C4-2B (cell line): ENCODE measurements around the gene GRID1.

Source experiments
- CTCF ChIP-seq: fragments of 450-650 bp; conservative IDR thresholded peaks from 2 replicates; pipeline ENCODE4 v1.5.1; 2017; ENCODE audit warnings: mild to moderate bottlenecking
- ZFX ChIP-seq: fragments of 450-650 bp; IDR thresholded peaks from 2 replicates; pipeline ENCODE4 v1.6.1; 2017

DNA sequence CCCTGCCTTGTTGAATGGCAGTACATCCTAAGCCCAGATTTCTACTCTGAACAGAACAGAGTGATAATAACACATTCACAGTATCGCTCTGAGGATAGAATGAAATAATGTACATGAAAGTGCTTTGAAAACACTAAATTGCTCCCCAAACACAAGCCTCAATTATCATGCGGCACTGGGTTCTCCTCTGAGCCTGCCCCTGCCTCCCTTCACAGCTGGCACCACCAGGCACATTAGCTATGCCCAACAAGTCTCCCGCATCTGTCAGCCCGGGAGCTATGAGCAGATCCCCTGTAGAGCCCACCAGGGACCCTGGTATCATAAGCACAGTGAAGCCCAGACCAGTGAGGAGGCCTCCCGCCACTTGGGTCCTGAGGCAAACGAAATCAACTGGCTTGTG lies 405.5 kb downstream of the GRID1 start:
- no peak for TF ChIP-seq CTCF
- TF ChIP-seq ZFX, result no peak
